HL-60 (cell line): ENCODE results near the gene CBX1.

Experiments used
- DNase-seq, 2 experiments: peaks; one replicate each; pipeline ENCODE4 v3.0.0-alpha.2; 2010 to 2020; ENCODE audit warnings: low read depth in 1 of 2, low spot score in 1 of 2
- H3K27ac ChIP-seq: fragments of 250-450 bp; sonication (Bioruptor Pico); replicated peaks from 2 replicates; pipeline ENCODE4 v1.5.1; 2020; ENCODE audit warnings: mild to moderate bottlenecking, moderate library complexity
- H3K27me3 ChIP-seq: fragments of 250-450 bp; sonication (Bioruptor Pico); 2 replicates; pipeline ENCODE4 v1.5.1; 2021; ENCODE audit warnings: mild to moderate bottlenecking, moderate library complexity; ENCODE audit not compliant: insufficient read depth, poor library complexity, severe bottlenecking
- H3K4me3 ChIP-seq: replicated peaks from 2 replicates; pipeline ENCODE4 v1.5.1; 2011; ENCODE audit warnings: mild to moderate bottlenecking, control low read depth, low read length; ENCODE audit not compliant: insufficient read depth
- CTCF ChIP-seq: IDR thresholded peaks from one replicate; pipeline ENCODE4 v1.5.1; 2011; ENCODE audit warnings: low read length, control low read depth, inconsistent platforms; ENCODE audit not compliant: insufficient read depth
- GABPA ChIP-seq: IDR thresholded peaks from 2 replicates; pipeline ENCODE4 v1.6.1; 2012; ENCODE audit warnings: low read depth
- POLR2AphosphoS5 ChIP-seq: IDR thresholded peaks from 2 replicates; pipeline ENCODE4 v1.6.1; 2012; ENCODE audit warnings: low read depth
- REST ChIP-seq: IDR thresholded peaks from 2 replicates; pipeline ENCODE4 v1.6.1; 2012; ENCODE audit warnings: low read depth; ENCODE audit not compliant: insufficient replicate concordance
- SPI1 ChIP-seq: IDR thresholded peaks from 2 replicates; pipeline ENCODE4 v1.6.1; 2012; ENCODE audit warnings: low read depth, mild to moderate bottlenecking, borderline replicate concordance

CBX1 gene

GRCh38 chr17:48026502-48027321 is 74.6 kb downstream of the CBX1 start:
- Histone ChIP-seq H3K4me3 (no peak overlapping the region), H3K27me3 (no peaks in the 10 kb centered on the region), H3K27ac (no peak overlapping the region)
- TF ChIP-seq SPI1, result no peak
- peak; percentile 92 for TF ChIP-seq CTCF
- DNase-seq, result peak; percentile 75 to 79

GRCh38 chr17:48025904-48026501 is 75.3 kb downstream of the CBX1 start:
- Histone ChIP-seq H3K4me3 (peak overlapping the region; percentile 52; the same call in 1 of the 2 replicates), H3K27me3 (no peaks in the 10 kb centered on the region), H3K27ac (no peak overlapping the region)
- DNase-seq, result no peak
- no peak for TF ChIP-seq REST
- no peak for TF ChIP-seq GABPA
- TF ChIP-seq SPI1, result no peak
- no peak for TF ChIP-seq CTCF
- TF ChIP-seq POLR2AphosphoS5, result no peak

- TF ChIP-seq CTCF (peak; percentile 81), SPI1 (peak; percentile 6; the same call in 1 of the 2 replicates), GABPA (no peak)
- peak overlapping the region; percentile 58 for H3K27ac ChIP-seq
Measured at GRCh38 chr17:48025040-48025903, 76.0 kb downstream of the CBX1 start.

More at GRCh38 chr17:48025040-48025903, 76.0 kb downstream of the CBX1 start:
- Histone ChIP-seq H3K27me3 (no peaks in the 10 kb centered on the region), H3K4me3 (peak overlapping the region; percentile 52)
- DNase-seq, result peak; percentile 93 to 97
